OCI-LY7 (cell line): ENCODE data around the gene AFDN. TPM values are rescaled to one million over a fixed set of nuclear protein-coding genes. Genes with fewer than 3 reads are reported as not detected.

Source experiments
- BruUV-seq: library from RNA; stranded (reverse); fragments of 400-500 nt; replicated peaks from 2 replicates; lab custom pipeline; 2021; lab: Mats Ljungman, UMichigan
- CTCF ChIA-PET: fragments of 300-600 bp; sonication (Branson Sonifier 250); formaldehyde crosslinking; loops from one replicate; lab custom pipeline; 2022; ENCODE audit warnings: antibody characterized with exemption; ENCODE audit not compliant: unreplicated experiment; lab: Charles Lee
- POLR2A ChIA-PET: fragments of 300-600 bp; sonication (Branson Sonifier 250); formaldehyde crosslinking; loops from one replicate; lab custom pipeline; 2022; ENCODE audit warnings: antibody characterized with exemption; lab: Charles Lee
- DNase-seq: peaks from one replicate; pipeline ENCODE4 v3.0.0-alpha.2; 2015; ENCODE audit warnings: low spot score
- H2AFZ ChIP-seq: fragments of 200-600 bp; sonication (generic), shearing (Covaris generic); 2 replicates; pipeline ENCODE4 v1.6.1; 2014; ENCODE audit warnings: mild to moderate bottlenecking, antibody characterized with exemption, low read length, moderate library complexity
- H3K27ac ChIP-seq: fragments of 200-600 bp; sonication (generic); 2 replicates; pipeline ENCODE4 v1.5.1; 2014; ENCODE audit warnings: mixed run types, low read depth, mild to moderate bottlenecking, moderate library complexity, low read length, inconsistent platforms; ENCODE audit not compliant: poor library complexity, severe bottlenecking
- H3K36me3 ChIP-seq: fragments of 200-600 bp; sonication (generic); 2 replicates; pipeline ENCODE4 v1.6.1; 2014; ENCODE audit warnings: mild to moderate bottlenecking, antibody characterized with exemption, low read length, moderate library complexity, mixed read lengths; ENCODE audit not compliant: insufficient read depth
- H3K4me1 ChIP-seq: fragments of 200-600 bp; sonication (generic); 2 replicates; pipeline ENCODE4 v1.5.1; 2014; ENCODE audit warnings: mild to moderate bottlenecking, low read length; ENCODE audit not compliant: insufficient read depth, poor library complexity, severe bottlenecking
- H3K4me2 ChIP-seq: fragments of 200-600 bp; sonication (generic); 2 replicates; pipeline ENCODE4 v1.6.1; 2014; ENCODE audit warnings: mild to moderate bottlenecking, low read length
- H3K4me3 ChIP-seq: fragments of 200-600 bp; sonication (generic); 2 replicates; pipeline ENCODE4 v1.5.1; 2014; ENCODE audit warnings: mild to moderate bottlenecking, low read depth, low read length; ENCODE audit not compliant: poor library complexity, severe bottlenecking
- H3K79me2 ChIP-seq: fragments of 200-600 bp; sonication (generic); 2 replicates; pipeline ENCODE4 v1.6.1; 2016; ENCODE audit warnings: low read depth, mild to moderate bottlenecking, low read length, moderate library complexity, mixed read lengths; ENCODE audit not compliant: insufficient read depth
- H3K9me2 ChIP-seq: fragments of 200-600 bp; sonication (generic); 2 replicates; pipeline ENCODE4 v1.6.1; 2016; ENCODE audit warnings: mild to moderate bottlenecking, low read length, mixed read lengths; ENCODE audit not compliant: insufficient read depth
- H3K9me3 ChIP-seq: fragments of 200-600 bp; sonication (generic); 2 replicates; pipeline ENCODE4 v1.6.1; 2014; ENCODE audit warnings: mild to moderate bottlenecking, mixed run types, low read length, mixed read lengths
- H4K20me1 ChIP-seq: fragments of 200-600 bp; sonication (generic); 2 replicates; pipeline ENCODE4 v1.6.1; 2014; ENCODE audit warnings: mild to moderate bottlenecking, antibody characterized with exemption, low read length, moderate library complexity, mixed read lengths; ENCODE audit not compliant: insufficient read depth
- CTCF ChIP-seq: fragments of 200-600 bp; sonication (generic); conservative IDR thresholded peaks from 2 replicates; pipeline ENCODE4 v1.5.1; 2014; ENCODE audit warnings: mild to moderate bottlenecking, antibody characterized with exemption, low read length, moderate library complexity, mixed read lengths
- EZH2phosphoT487 ChIP-seq: fragments of 200-600 bp; sonication (generic); IDR thresholded peaks from 2 replicates; pipeline ENCODE4 v1.6.1; 2018; ENCODE audit warnings: low read depth, borderline replicate concordance, mild to moderate bottlenecking, mixed run types, antibody characterized with exemption, low read length, moderate library complexity, mixed read lengths
- intact Hi-C: fragments of 100-400 bp; cut with micrococcal nuclease; formaldehyde crosslinking; loops from one replicate; pipeline ENCODE4 v1.10.0; 2022; ENCODE audit not compliant: unreplicated experiment
- total RNA-seq, 2 experiments: library from RNA; depleted of rRNA in 1 of 2; stranded (reverse); fragments of >200 nt in 1 of 2; shearing (Covaris generic) in 1 of 2; gene quantifications; 2 replicates each; pipeline ENCODE4 v1.2.3, GENCODE V29; 2014 to 2022

Gene AFDN
- total RNA-seq, 2 experiments from 2014 or later, result 43.6 to 71.6 TPM

- POLR2A ChIA-PET, result interaction anchor here (0.6 kb wide), 1 partner anchor 645 kb away, joined by 3 read pairs; no protein-coding TSS in a partner anchor
- Histone ChIP-seq H3K9me2 (no peaks in the 10 kb centered on the region), H3K36me3 (no peaks in the 10 kb centered on the region), H3K27ac (no peak overlapping the region), H3K79me2 (no peaks in the 10 kb centered on the region; the same call in 1 of the 2 replicates), H3K4me1 (peaks cover 9% of the 10 kb centered on the region), H3K4me3 (no peak overlapping the region), H2AFZ (no peak overlapping the region), H3K9me3 (no peaks in the 10 kb centered on the region), H4K20me1 (peaks cover 31% of the 10 kb centered on the region), H3K4me2 (no peak overlapping the region)
- no peak for TF ChIP-seq CTCF
- no peak for TF ChIP-seq EZH2phosphoT487
- intact Hi-C loops, result no loop called here
- BruUV-seq, result no TSS peak
- no peak for DNase-seq
- CTCF ChIA-PET, result no interaction called here
Observed at GRCh38 chr6:167836721-167837120, 10.0 kb downstream of the AFDN start.

GRCh38 chr6:167838207-167838748, 11.6 kb downstream of the AFDN start:
- Histone ChIP-seq H3K4me2 (no peak overlapping the region), H3K36me3 (no peaks in the 10 kb centered on the region), H3K27ac (no peak overlapping the region), H4K20me1 (peaks cover 27% of the 10 kb centered on the region), H2AFZ (no peak overlapping the region), H3K4me1 (no peaks in the 10 kb centered on the region), H3K4me3 (no peak overlapping the region), H3K9me2 (no peaks in the 10 kb centered on the region), H3K79me2 (no peaks in the 10 kb centered on the region; the same call in 1 of the 2 replicates), H3K9me3 (no peaks in the 10 kb centered on the region)
- TF ChIP-seq CTCF (no peak), EZH2phosphoT487 (no peak)
- ChIA-PET CTCF (no interaction called here), POLR2A (no interaction called here)
- BruUV-seq, result no TSS peak
- no peak for DNase-seq
- intact Hi-C loops, result no loop called here

- peaks cover 30% of the 10 kb centered on the region for H4K20me1 ChIP-seq
- no peak overlapping the region for H2AFZ ChIP-seq
- H3K9me2 ChIP-seq, result no peaks in the 10 kb centered on the region
- no peak overlapping the region for H3K4me3 ChIP-seq
- intact Hi-C loops, result no loop called here
- CTCF ChIA-PET, result no interaction called here
- TF ChIP-seq CTCF, result no peak
- no peaks in the 10 kb centered on the region for H3K4me1 ChIP-seq
- BruUV-seq, result no TSS peak
- H3K79me2 ChIP-seq, result no peaks in the 10 kb centered on the region
- DNase-seq, result no peak
- no peak overlapping the region for H3K4me2 ChIP-seq
- H3K27ac ChIP-seq, result no peak overlapping the region
- H3K36me3 ChIP-seq, result no peaks in the 10 kb centered on the region
- POLR2A ChIA-PET, result interaction anchor here (1.0 kb wide), 1 partner anchor 27 kb away, joined by 3 read pairs; no protein-coding TSS in a partner anchor
- H3K9me3 ChIP-seq, result no peaks in the 10 kb centered on the region
Observed at GRCh38 chr6:167839343-167839742, 12.6 kb downstream of the AFDN start.
